K562 (cell line): ENCODE results near the gene DLX4.

Experiments
- CSDE1 ChIP-seq, 2 experiments: fragments of 450-650 bp; IDR thresholded peaks; 2 replicates each; pipeline ENCODE4 v1.6.1; 2016; ENCODE audit warnings: mild to moderate bottlenecking in 1 of 2
- CTCF ChIP-seq, 3 experiments: IDR thresholded peaks in 2 of 3; conservative IDR thresholded peaks in 1 of 3; 2 replicates each; pipeline ENCODE4 v1.5.1; 2011 to 2012; ENCODE audit warnings: low read length in 3 of 3, mild to moderate bottlenecking in 3 of 3, control low read depth in 2 of 3, improper control_type of control experiment in 1 of 3, inconsistent platforms in 1 of 3, low read depth in 1 of 3, mixed read lengths in 1 of 3, moderate library complexity in 1 of 3; ENCODE audit not compliant: insufficient read depth in 2 of 3
- ETV5 ChIP-seq: sonication (generic); formaldehyde crosslinking; IDR thresholded peaks from 2 replicates; pipeline ENCODE4 v1.4.0; 2020; ENCODE audit warnings: low read depth, mild to moderate bottlenecking, missing genetic modification reagents
- HDAC6 ChIP-seq: IDR thresholded peaks from 2 replicates; pipeline ENCODE4 v1.6.1; 2012; ENCODE audit warnings: low read depth, mild to moderate bottlenecking, control low read depth, inconsistent platforms, low read length, moderate library complexity
- MAX ChIP-seq: sonication (generic); formaldehyde crosslinking; IDR thresholded peaks from 2 replicates; pipeline ENCODE4 v1.9.0; 2022; ENCODE audit warnings: mild to moderate bottlenecking, missing genetic modification reagents
- NFATC3 ChIP-seq: fragments of 450-650 bp; IDR thresholded peaks from 2 replicates; pipeline ENCODE4 v1.6.1; 2017; ENCODE audit warnings: mild to moderate bottlenecking
- POLR2AphosphoS2 ChIP-seq: IDR thresholded peaks from 2 replicates; pipeline ENCODE4 v1.6.1; 2012; ENCODE audit warnings: low read length, improper control_type of control experiment
- TCF3 ChIP-seq: sonication (generic); formaldehyde crosslinking; IDR thresholded peaks from 2 replicates; pipeline ENCODE4 v1.4.0; 2020; ENCODE audit warnings: mild to moderate bottlenecking, missing genetic modification reagents

- TF ChIP-seq ETV5 (no peak), POLR2AphosphoS2 (no peak), NFATC3 (no peak), CSDE1 (IDR thresholded peaks at IDR 0.05) (no peak), CTCF (IDR thresholded peaks at IDR 0.05 in 2 of 3, conservative IDR thresholded peaks at IDR 0.05 in 1 of 3; ENCODE audit: insufficient read depth in 2 of 3, low read depth in 1 of 3, low read length in 3 of 3) (no peak), HDAC6 (no peak), MAX (CRISPR knock-in tag) (no peak), TCF3 (CRISPR knock-in tag) (no peak)
Observed at GRCh38 chr17:50018909-50019308, 49.9 kb downstream of the DLX4 start.
